Gastroesophageal sphincter (tissue), 4 donors: ENCODE data around the gene ZNF816. TPM values are rescaled to one million over a fixed set of nuclear protein-coding genes. Genes with fewer than 3 reads are reported as not detected.

Experiments used
- ATAC-seq: fragments of 150-250 bp; one replicate; pipeline ENCODE4 v1.9.1; 2016; ENCODE audit warnings: mild to moderate bottlenecking, moderate library complexity
- H3K27ac ChIP-seq, 4 donors: fragments of 200-600 bp; sonication (generic) in 3 of 4; 1 replicate in 3 of 4; 2 replicates in 1 of 4; pipeline ENCODE4 v1.5.1; 2016 to 2019
- H3K27me3 ChIP-seq: fragments of 200-600 bp; sonication (generic); one replicate; pipeline ENCODE4 v1.5.1; 2019
- H3K36me3 ChIP-seq, 2 donors: fragments of 200-600 bp; sonication (generic); one replicate each; pipeline ENCODE4 v1.5.1; 2019; ENCODE audit warnings: control low read depth in 1 of 2
- H3K4me1 ChIP-seq, 3 donors: fragments of 200-600 bp; sonication (generic); 1 replicate in 2 of 3; 2 replicates in 1 of 3; pipeline ENCODE4 v1.5.1; 2016 to 2019; ENCODE audit warnings: control low read depth in 2 of 3
- H3K4me3 ChIP-seq, 2 donors: fragments of 200-600 bp; sonication (generic); one replicate each; pipeline ENCODE4 v1.5.1; 2019; ENCODE audit warnings: mild to moderate bottlenecking in 1 of 2, moderate library complexity in 1 of 2
- H3K9me3 ChIP-seq, 3 donors: fragments of 200-600 bp; sonication (generic); one replicate each; pipeline ENCODE4 v1.5.1; 2017 to 2019; ENCODE audit warnings: control low read depth in 2 of 3
- CTCF ChIP-seq, 4 experiments: fragments of 200-600 bp in 2 of 4; fragments of 450-650 bp in 2 of 4; sonication (generic) in 1 of 4; IDR thresholded peaks; one replicate each; pipeline ENCODE4 v1.5.1; 2017 to 2019; ENCODE audit warnings: antibody characterized with exemption in 4 of 4, mild to moderate bottlenecking in 2 of 4, moderate library complexity in 2 of 4
- EP300 ChIP-seq: sonication (generic); formaldehyde crosslinking; IDR thresholded peaks from one replicate; pipeline ENCODE4 v1.6.1; 2017; ENCODE audit warnings: antibody characterized with exemption, mild to moderate bottlenecking
- POLR2A ChIP-seq, 2 donors: fragments of 450-650 bp; IDR thresholded peaks; one replicate each; pipeline ENCODE4 v1.6.1; 2017; ENCODE audit warnings: antibody characterized with exemption in 2 of 2, mild to moderate bottlenecking in 2 of 2, moderate library complexity in 1 of 2
- POLR2AphosphoS5 ChIP-seq: sonication (generic); formaldehyde crosslinking; IDR thresholded peaks from one replicate; pipeline ENCODE4 v1.6.1; 2017; ENCODE audit warnings: antibody characterized with exemption
- WGBS, 2 donors: methylation state at CpG; one replicate each; pipeline ENCODE4 v1.1.5; 2018; ENCODE audit warnings: low coverage in 1 of 2; 5-methylcytosine and 5-hydroxymethylcytosine counted together
- total RNA-seq, 4 donors: library from RNA; depleted of rRNA; stranded (reverse); fragments of >200 nt; gene quantifications; one replicate each; pipeline ENCODE4 v1.1.0, GENCODE V29; 2016

Gene ZNF816
- total RNA-seq, 4 donors from 2014 or later = 5.3 to 7.8 (median 6.8) TPM

GRCh38 chr19:52956917-52957316 is 5.8 kb downstream of the ZNF816 start:
- 82 to 96% methylated on average over 8 of the region's 10 CpGs for WGBS, 2 donors
- Histone ChIP-seq H3K9me3 (peaks cover 0 to 75% (median 0%) of the 10 kb centered on the region in 3 donors), H3K27me3 (no peaks in the 10 kb centered on the region), H3K27ac (no peak overlapping the region), H3K4me1 (peaks cover 3 to 12% (median 6%) of the 10 kb centered on the region in 3 donors), H3K4me3 (no peak overlapping the region), H3K36me3 (peaks cover 4 to 80% of the 10 kb centered on the region in 2 donors)
- TF ChIP-seq POLR2AphosphoS5 (no peak), POLR2A (IDR thresholded peaks at IDR 0.05) (no peak), EP300 (no peak), CTCF (IDR thresholded peaks at IDR 0.05) (no peak)
- ATAC-seq = no peak

- H3K4me3 ChIP-seq = no peak overlapping the region
- H3K36me3 ChIP-seq = peaks cover 12 to 57% of the 10 kb centered on the region in 2 donors
- 54 to 94% methylated on average over 1 of the region's 1 CpG for WGBS, 2 donors
- no peak for TF ChIP-seq CTCF (IDR thresholded peaks at IDR 0.05)
- TF ChIP-seq EP300 = no peak
- TF ChIP-seq POLR2A (IDR thresholded peaks at IDR 0.05) = no peak
- no peak for TF ChIP-seq POLR2AphosphoS5
- H3K9me3 ChIP-seq = peaks cover 0 to 76% (median 4%) of the 10 kb centered on the region in 3 donors
- H3K27ac ChIP-seq = no peak overlapping the region
- peaks cover 0 to 7% (median 0%) of the 10 kb centered on the region in 3 donors for H3K4me1 ChIP-seq
- ATAC-seq = no peak
- peaks cover 7% of the 10 kb centered on the region for H3K27me3 ChIP-seq
These were observed 13.3 kb downstream of the ZNF816 start for GRCh38 chr19:52949422-52949821.

- WGBS, 2 donors = 80 to 91% methylated on average over 9 to 13 of the region's 13 CpGs
- Histone ChIP-seq H3K36me3 (peaks cover 12 to 48% of the 10 kb centered on the region in 2 donors), H3K4me1 (peaks cover 0 to 10% (median 0%) of the 10 kb centered on the region in 3 donors), H3K9me3 (peaks cover 0 to 69% (median 4%) of the 10 kb centered on the region in 3 donors), H3K4me3 (no peak overlapping the region), H3K27me3 (peaks cover 7% of the 10 kb centered on the region), H3K27ac (no peak overlapping the region)
- TF ChIP-seq POLR2AphosphoS5 (no peak), CTCF (IDR thresholded peaks at IDR 0.05) (no peak), POLR2A (IDR thresholded peaks at IDR 0.05) (no peak), EP300 (no peak)
- ATAC-seq = no peak
These were observed 14.5 kb downstream of the ZNF816 start for GRCh38 chr19:52948025-52948770.

- Histone ChIP-seq H3K27me3 (peaks cover 7% of the 10 kb centered on the region), H3K4me3 (no peak overlapping the region), H3K36me3 (peaks cover 8 to 32% of the 10 kb centered on the region in 2 donors), H3K4me1 (peaks cover 0 to 17% (median 0%) of the 10 kb centered on the region in 3 donors), H3K9me3 (peaks cover 0 to 54% (median 4%) of the 10 kb centered on the region in 3 donors), H3K27ac (peak overlapping the region in 1 of 4 donors; percentile 3)
- WGBS, 2 donors = 43 to 83% methylated on average over 2 to 11 of the region's 39 CpGs
- TF ChIP-seq CTCF (IDR thresholded peaks at IDR 0.05) (no peak), POLR2AphosphoS5 (no peak), POLR2A (IDR thresholded peaks at IDR 0.05) (no peak), EP300 (no peak)
- peak; percentile 59 for ATAC-seq
These were observed 16.1 kb downstream of the ZNF816 start for GRCh38 chr19:52946322-52947310.
